B cell (primary cell): Measurements from ENCODE around the gene CEP41. TPM values are rescaled to one million over a fixed set of nuclear protein-coding genes. Genes with fewer than 3 reads are reported as not detected.

Experiments used
- ATAC-seq: fragments of 200-7000 bp; cut with Tn5 transposase; one replicate; pipeline ENCODE4 v1.10.0; 2021; ENCODE audit warnings: low read depth, mild to moderate bottlenecking, moderate number of reproducible peaks, moderate library complexity
- CTCF ChIA-PET: fragments of 350-600 bp; sonication (Branson Sonifier 250); formaldehyde crosslinking; loops from one replicate; lab custom pipeline; 2021; ENCODE audit warnings: antibody characterized with exemption, inconsistent platforms; lab: Charles Lee
- POLR2A ChIA-PET: fragments of 350-600 bp; sonication (Branson Sonifier 250); formaldehyde crosslinking; loops from one replicate; lab custom pipeline; 2021; ENCODE audit warnings: antibody characterized with exemption; lab: Charles Lee
- DNase-seq: peaks from one replicate; pipeline ENCODE4 v3.0.0; 2013
- H2AFZ ChIP-seq: 2 replicates; pipeline ENCODE4 v1.6.1; 2012; ENCODE audit warnings: mild to moderate bottlenecking, low read depth, low read length; ENCODE audit not compliant: insufficient read depth, poor library complexity, severe bottlenecking
- H3K27ac ChIP-seq, 2 donors: 1 replicate in 1 of 2; 2 replicates in 1 of 2; pipeline ENCODE4 v1.5.1; 2012 to 2013; ENCODE audit warnings: low read length in 2 of 2, mild to moderate bottlenecking in 2 of 2, moderate library complexity in 1 of 2
- H3K27me3 ChIP-seq, 4 experiments: fragments of 200-600 bp in 1 of 4; sonication (generic) in 1 of 4; replicated peaks in 1 of 4; 1 replicate in 2 of 4; 2 replicates in 2 of 4; pipeline versions ENCODE4 v1.6.1 to v1.7.0; 2013 to 2016; ENCODE audit warnings: low read length in 3 of 4, mild to moderate bottlenecking in 2 of 4, mixed read lengths in 1 of 4, moderate library complexity in 1 of 4; ENCODE audit not compliant: insufficient read depth in 4 of 4, control insufficient read depth in 3 of 4; ENCODE audit errors: control extremely low read depth in 1 of 4
- H3K36me3 ChIP-seq, 2 experiments: replicated peaks in 1 of 2; 1 replicate in 1 of 2; 2 replicates in 1 of 2; pipeline versions ENCODE4 v1.6.1 to v1.7.1; 2013; ENCODE audit warnings: low read length in 1 of 2; ENCODE audit not compliant: insufficient read depth in 2 of 2, control insufficient read depth in 1 of 2; ENCODE audit errors: control extremely low read depth in 1 of 2, extremely low read depth in 1 of 2
- H3K4me1 ChIP-seq, 2 donors: fragments of 200-600 bp in 1 of 2; sonication (generic) in 1 of 2; 1 replicate in 1 of 2; 2 replicates in 1 of 2; pipeline versions ENCODE4 v1.5.1 to v1.6.1; 2013 to 2017; ENCODE audit warnings: low read length in 2 of 2; ENCODE audit not compliant: control insufficient read depth in 2 of 2, insufficient read depth in 2 of 2
- H3K4me2 ChIP-seq: replicated peaks from 2 replicates; pipeline ENCODE3; 2012; ENCODE audit warnings: mild to moderate bottlenecking, low read depth, low read length; ENCODE audit not compliant: poor library complexity, severe bottlenecking
- H3K4me3 ChIP-seq, 5 experiments: fragments of 200-600 bp in 1 of 5; sonication (generic) in 1 of 5; 1 replicate in 3 of 5; 2 replicates in 2 of 5; pipeline versions ENCODE4 v1.5.1 to v1.7.0; 2011 to 2016; ENCODE audit warnings: low read length in 4 of 5, mild to moderate bottlenecking in 4 of 5, low read depth in 2 of 5, control low read depth in 1 of 5, moderate library complexity in 1 of 5; ENCODE audit not compliant: insufficient read depth in 1 of 5; ENCODE audit errors: control extremely low read depth in 1 of 5, extremely low read depth in 1 of 5
- H3K79me2 ChIP-seq: fragments of 200-600 bp; sonication (generic); one replicate; pipeline ENCODE4 v1.6.0; 2016; ENCODE audit warnings: low read length; ENCODE audit not compliant: control insufficient read depth, insufficient read depth
- H3K9ac ChIP-seq: fragments of 200-600 bp; sonication (generic); 2 replicates; pipeline ENCODE4 v1.6.1; 2017; ENCODE audit warnings: mild to moderate bottlenecking, low read length, moderate library complexity
- H3K9me3 ChIP-seq, 3 donors: one replicate each; pipeline versions ENCODE4 v1.6.1 to v1.7.1; 2013; ENCODE audit warnings: low read length in 2 of 3; ENCODE audit not compliant: control insufficient read depth in 2 of 3, insufficient read depth in 1 of 3; ENCODE audit errors: control extremely low read depth in 1 of 3
- H4K20me1 ChIP-seq: 2 replicates; pipeline ENCODE4 v1.6.0; 2012; ENCODE audit warnings: mild to moderate bottlenecking, low read length; ENCODE audit not compliant: insufficient read depth, control insufficient read depth, poor library complexity, severe bottlenecking
- H3K27ac Mint-ChIP-seq: one replicate; pipeline ENCODE4 v1.8.0; 2021; ENCODE audit warnings: mixed read lengths
- H3K27me3 Mint-ChIP-seq: one replicate; pipeline ENCODE4 v1.8.0; 2021; ENCODE audit warnings: mixed read lengths
- H3K4me1 Mint-ChIP-seq: one replicate; pipeline ENCODE4 v1.8.0; 2021; ENCODE audit warnings: mixed read lengths
- H3K4me3 Mint-ChIP-seq: one replicate; pipeline ENCODE4 v1.8.0; 2021; ENCODE audit warnings: mixed read lengths
- H3K9me3 Mint-ChIP-seq: one replicate; pipeline ENCODE4 v1.8.0; 2022; ENCODE audit warnings: mixed read lengths; ENCODE audit not compliant: insufficient read depth
- EZH2 ChIP-seq: IDR thresholded peaks from 2 replicates; pipeline ENCODE4 v1.6.1; 2012; ENCODE audit warnings: borderline replicate concordance, low read depth, mild to moderate bottlenecking, moderate library complexity, low read length; ENCODE audit not compliant: insufficient read depth, poor library complexity, severe bottlenecking
- WGBS: methylation state at CpG from one replicate; pipeline ENCODE4 v1.1.5; 2013; ENCODE audit warnings: missing lambda C conversion rate; ENCODE audit not compliant: insufficient coverage; 5-methylcytosine and 5-hydroxymethylcytosine counted together
- intact Hi-C: fragments of 100-400 bp; cut with micrococcal nuclease; formaldehyde crosslinking; loops from one replicate; pipeline ENCODE4 v1.10.0; 2022
- polyA plus RNA-seq: library from polyadenylated mRNA; depleted of rRNA; stranded (reverse); fragments of >200 nt; gene quantifications from 2 replicates; pipeline ENCODE4 v1.2.3, GENCODE V29; 2012
- total RNA-seq, 2 donors: library from RNA; stranded (reverse); fragments of 120-200 nt in 1 of 2; gene quantifications; 1 replicate in 1 of 2; 2 replicates in 1 of 2; pipeline versions ENCODE4 v1.2.3 to v1.2.4, GENCODE V29; 2013 to 2022
- TF ChIP-seq, protein P1 (sequence below): fragments of 200-600 bp; IDR thresholded peaks from one replicate; pipeline ENCODE4 v1.8.0; 2022; ENCODE audit warnings: antibody characterized with exemption, mild to moderate bottlenecking

CEP41 gene
- total and polyA plus RNA-seq, 2 donors (not counting 1 experiment from before 2014, with no cell fraction given), result 3.4 to 5.9 TPM

DNA sequence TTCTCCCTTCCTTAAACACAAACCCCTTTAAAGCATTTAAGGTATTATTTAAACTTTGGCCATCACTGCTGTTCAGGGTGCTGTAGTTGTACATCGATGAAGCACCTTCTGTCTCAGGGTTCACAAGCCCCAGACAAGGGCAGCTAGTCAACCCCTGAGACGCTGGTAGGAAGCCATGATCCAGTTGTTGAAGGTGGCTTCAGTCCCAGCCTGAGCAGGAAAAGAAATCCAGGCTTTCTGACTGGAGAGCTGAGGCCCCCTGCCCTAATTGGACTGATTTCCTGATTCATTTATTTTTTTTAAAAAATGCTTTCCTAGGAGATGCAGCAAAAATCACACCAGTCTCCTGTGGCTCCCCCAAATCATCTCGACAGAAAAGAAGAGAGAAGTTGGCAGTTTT lies 44.7 kb downstream of the CEP41 start:
- Histone ChIP-seq H3K36me3 (no peaks in the 10 kb centered on the region), H3K27me3 (no peaks in the 10 kb centered on the region), H4K20me1 (no peaks in the 10 kb centered on the region), H3K4me3 (no peak overlapping the region), H3K4me1 (peaks cover 0 to 9% of the 10 kb centered on the region in 2 donors), H3K27ac (no peak overlapping the region), H3K4me2 (no peak overlapping the region), H3K79me2 (no peaks in the 10 kb centered on the region), H2AFZ (no peak overlapping the region), H3K9ac (no peak overlapping the region), H3K9me3 (no peaks in the 10 kb centered on the region)
- no peak for TF ChIP-seq EZH2
- TF ChIP-seq, protein P1, sequence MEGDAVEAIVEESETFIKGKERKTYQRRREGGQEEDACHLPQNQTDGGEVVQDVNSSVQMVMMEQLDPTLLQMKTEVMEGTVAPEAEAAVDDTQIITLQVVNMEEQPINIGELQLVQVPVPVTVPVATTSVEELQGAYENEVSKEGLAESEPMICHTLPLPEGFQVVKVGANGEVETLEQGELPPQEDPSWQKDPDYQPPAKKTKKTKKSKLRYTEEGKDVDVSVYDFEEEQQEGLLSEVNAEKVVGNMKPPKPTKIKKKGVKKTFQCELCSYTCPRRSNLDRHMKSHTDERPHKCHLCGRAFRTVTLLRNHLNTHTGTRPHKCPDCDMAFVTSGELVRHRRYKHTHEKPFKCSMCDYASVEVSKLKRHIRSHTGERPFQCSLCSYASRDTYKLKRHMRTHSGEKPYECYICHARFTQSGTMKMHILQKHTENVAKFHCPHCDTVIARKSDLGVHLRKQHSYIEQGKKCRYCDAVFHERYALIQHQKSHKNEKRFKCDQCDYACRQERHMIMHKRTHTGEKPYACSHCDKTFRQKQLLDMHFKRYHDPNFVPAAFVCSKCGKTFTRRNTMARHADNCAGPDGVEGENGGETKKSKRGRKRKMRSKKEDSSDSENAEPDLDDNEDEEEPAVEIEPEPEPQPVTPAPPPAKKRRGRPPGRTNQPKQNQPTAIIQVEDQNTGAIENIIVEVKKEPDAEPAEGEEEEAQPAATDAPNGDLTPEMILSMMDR, result no peak
- H3K4me1 Mint-ChIP-seq, result peaks cover 7% of the 10 kb centered on the region
- no peak overlapping the region for H3K27ac Mint-ChIP-seq
- DNase-seq, result no peak
- intact Hi-C loops, result no loop called here
- WGBS, result 94% methylated on average over 2 of the region's 3 CpGs
- H3K9me3 Mint-ChIP-seq, result no peaks in the 10 kb centered on the region
- POLR2A ChIA-PET, result no interaction called here
- CTCF ChIA-PET, result no interaction called here
- no peak overlapping the region for H3K4me3 Mint-ChIP-seq
- no peaks in the 10 kb centered on the region for H3K27me3 Mint-ChIP-seq
- no peak for ATAC-seq

DNA sequence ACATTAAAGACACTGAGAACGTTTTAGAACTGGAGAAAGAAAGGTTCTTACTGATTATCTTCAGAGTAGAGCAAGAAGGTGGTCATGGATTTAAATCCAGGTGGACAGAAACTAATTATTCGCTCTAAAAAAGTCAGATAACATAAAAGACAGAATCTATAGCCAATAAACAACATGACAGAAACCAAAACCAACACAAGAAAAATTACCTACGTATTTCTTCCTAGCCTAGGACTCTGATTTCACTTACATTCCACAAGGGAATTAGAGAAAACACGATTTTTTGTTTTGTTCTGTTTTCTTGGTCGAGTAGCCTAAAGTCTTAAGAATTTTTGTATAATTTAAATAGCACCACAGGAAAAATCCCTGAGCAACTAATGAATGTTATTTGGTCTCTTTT lies 45.4 kb downstream of the CEP41 start:
- Histone ChIP-seq H3K79me2 (no peaks in the 10 kb centered on the region), H3K4me3 (no peak overlapping the region), H3K27me3 (no peaks in the 10 kb centered on the region), H3K9ac (no peak overlapping the region), H3K9me3 (no peaks in the 10 kb centered on the region), H3K36me3 (no peaks in the 10 kb centered on the region), H3K4me1 (peaks cover 0 to 9% of the 10 kb centered on the region in 2 donors), H3K4me2 (no peak overlapping the region), H2AFZ (no peak overlapping the region), H3K27ac (no peak overlapping the region), H4K20me1 (no peaks in the 10 kb centered on the region)
- ChIA-PET POLR2A (no interaction called here), CTCF (no interaction called here)
- DNase-seq, result no peak
- intact Hi-C loops, result no loop called here
- H3K27ac Mint-ChIP-seq, result no peak overlapping the region
- H3K4me3 Mint-ChIP-seq, result no peak overlapping the region
- TF ChIP-seq EZH2, result no peak
- TF ChIP-seq, protein P1, result no peak
- no peaks in the 10 kb centered on the region for H3K27me3 Mint-ChIP-seq
- WGBS, result 100% methylated on average over 1 of the region's 5 CpGs
- H3K4me1 Mint-ChIP-seq, result peaks cover 7% of the 10 kb centered on the region
- H3K9me3 Mint-ChIP-seq, result no peaks in the 10 kb centered on the region
- ATAC-seq, result no peak
